ENCODE measurements around the gene VPS45. TPM values are rescaled to one million over a fixed set of nuclear protein-coding genes. Genes with fewer than 3 reads are reported as not detected.

VPS45 gene
- total and polyA plus RNA-seq, 2 of the 8 experiments (the other 6 are each of a cell fraction or from before 2014, with no cell fraction given) = 19.1 to 27.6 TPM

DNA sequence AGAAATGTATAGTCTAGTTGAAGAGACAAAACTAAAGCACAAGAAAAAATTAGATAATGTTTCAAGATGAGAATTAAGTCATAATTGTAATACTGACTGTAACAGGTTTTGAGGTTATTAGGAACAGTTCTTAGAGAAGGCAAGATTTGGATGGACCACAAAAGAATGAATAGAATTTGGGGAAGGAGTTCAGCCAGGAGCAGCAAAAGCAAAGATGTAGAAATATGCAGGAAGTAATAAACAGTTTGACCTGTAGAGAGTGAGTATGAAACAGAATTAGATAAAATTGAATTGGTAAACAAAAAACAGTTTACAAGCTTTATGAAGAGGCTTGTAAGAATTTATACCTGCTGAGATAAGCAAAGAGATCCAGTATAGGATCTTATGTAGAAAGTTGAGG, 16.3 kb downstream of the VPS45 start:
- H3K56ac ChIP-seq (replicated peaks; ENCODE audit: insufficient read length, low read depth, low read length) = no peak overlapping the region
- CTCF ChIA-PET (ENCODE audit: partially characterized antibody) = interaction anchor here (0.8 kb wide), 1 partner anchor 82 kb away, joined by 4 read pairs; no protein-coding TSS in a partner anchor
- FAIRE-seq = no peak
- TF ChIP-seq HDAC6 (IDR thresholded peaks at IDR 0.05; ENCODE audit: low read depth, low read length) = no peak
- no peak for TF ChIP-seq YY1 (IDR thresholded peaks at IDR 0.05; ENCODE audit: low read depth, low read length)
- TF ChIP-seq, protein P1, sequence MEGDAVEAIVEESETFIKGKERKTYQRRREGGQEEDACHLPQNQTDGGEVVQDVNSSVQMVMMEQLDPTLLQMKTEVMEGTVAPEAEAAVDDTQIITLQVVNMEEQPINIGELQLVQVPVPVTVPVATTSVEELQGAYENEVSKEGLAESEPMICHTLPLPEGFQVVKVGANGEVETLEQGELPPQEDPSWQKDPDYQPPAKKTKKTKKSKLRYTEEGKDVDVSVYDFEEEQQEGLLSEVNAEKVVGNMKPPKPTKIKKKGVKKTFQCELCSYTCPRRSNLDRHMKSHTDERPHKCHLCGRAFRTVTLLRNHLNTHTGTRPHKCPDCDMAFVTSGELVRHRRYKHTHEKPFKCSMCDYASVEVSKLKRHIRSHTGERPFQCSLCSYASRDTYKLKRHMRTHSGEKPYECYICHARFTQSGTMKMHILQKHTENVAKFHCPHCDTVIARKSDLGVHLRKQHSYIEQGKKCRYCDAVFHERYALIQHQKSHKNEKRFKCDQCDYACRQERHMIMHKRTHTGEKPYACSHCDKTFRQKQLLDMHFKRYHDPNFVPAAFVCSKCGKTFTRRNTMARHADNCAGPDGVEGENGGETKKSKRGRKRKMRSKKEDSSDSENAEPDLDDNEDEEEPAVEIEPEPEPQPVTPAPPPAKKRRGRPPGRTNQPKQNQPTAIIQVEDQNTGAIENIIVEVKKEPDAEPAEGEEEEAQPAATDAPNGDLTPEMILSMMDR (IDR thresholded peaks at IDR 0.05; ENCODE audit: control extremely low read depth in 1 of 3, insufficient read depth in 1 of 3, low read depth in 1 of 3, low read length in 3 of 3) = no peak
- TF ChIP-seq CBX8 (IDR thresholded peaks at IDR 0.05; ENCODE audit: borderline replicate concordance, low read depth, low read length) = no peak
- TF ChIP-seq KDM1A (IDR thresholded peaks at IDR 0.05; ENCODE audit: borderline replicate concordance, low read length) = no peak
- TF ChIP-seq KDM5A (IDR thresholded peaks at IDR 0.05; ENCODE audit: low read length) = no peak
- no peak for TF ChIP-seq TCF12 (IDR thresholded peaks at IDR 0.05; ENCODE audit: low read depth, low read length)
- no peak for TF ChIP-seq RFX5 (IDR thresholded peaks at IDR 0.05; ENCODE audit: borderline replicate concordance, low read depth, low read length)
- no peak for TF ChIP-seq POLR2A (IDR thresholded peaks at IDR 0.05; ENCODE audit: control extremely low read depth in 1 of 2, low read depth in 2 of 2, low read length in 2 of 2)
- TF ChIP-seq, protein P2, sequence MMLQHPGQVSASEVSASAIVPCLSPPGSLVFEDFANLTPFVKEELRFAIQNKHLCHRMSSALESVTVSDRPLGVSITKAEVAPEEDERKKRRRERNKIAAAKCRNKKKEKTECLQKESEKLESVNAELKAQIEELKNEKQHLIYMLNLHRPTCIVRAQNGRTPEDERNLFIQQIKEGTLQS (IDR thresholded peaks at IDR 0.05; ENCODE audit: insufficient read depth, low read depth, low read length) = no peak
- TF ChIP-seq PHF8 (conservative IDR thresholded peaks at IDR 0.05; ENCODE audit: low read depth, low read length) = no peak
- TF ChIP-seq JUN (IDR thresholded peaks at IDR 0.05; ENCODE audit: low read depth, low read length) = no peak

More for the DNA sequence above, 16.3 kb downstream of the VPS45 start:
- no peaks in the 10 kb centered on the region for H4K20me1 ChIP-seq (replicated peaks in 1 of 2; ENCODE audit: control insufficient read depth in 1 of 2, insufficient read depth in 2 of 2, low read length in 2 of 2)
- no peaks in the 10 kb centered on the region for H3K23me2 ChIP-seq (ENCODE audit: low read depth, low read length)
- no peak overlapping the region for H3K4me3 ChIP-seq (ENCODE audit: extremely low read depth in 1 of 4, insufficient read depth in 2 of 4, low read depth in 3 of 4, low read length in 4 of 4)
- no peak overlapping the region for H3K4me2 ChIP-seq (ENCODE audit: insufficient read depth in 1 of 2, low read depth in 2 of 2, low read length in 2 of 2)
- no peak overlapping the region for H3K14ac ChIP-seq (ENCODE audit: insufficient read length)
- H2AK5ac ChIP-seq (ENCODE audit: low read depth, low read length) = no peak overlapping the region
- H3K9me3 ChIP-seq (ENCODE audit: insufficient read depth in 2 of 2, low read depth in 1 of 2, low read length in 1 of 2) = no peaks in the 10 kb centered on the region
- H4K8ac ChIP-seq (ENCODE audit: extremely low read depth, insufficient read depth, low read length) = no peak overlapping the region
- no peak overlapping the region for H4K5ac ChIP-seq (ENCODE audit: insufficient read length, low read depth, low read length)
- H3K79me2 ChIP-seq (ENCODE audit: control insufficient read depth in 1 of 2, insufficient read depth in 2 of 2, low read length in 2 of 2) = no peaks in the 10 kb centered on the region
- no peak overlapping the region for H3K4ac ChIP-seq (replicated peaks; ENCODE audit: insufficient read length, low read depth, low read length)
- no peak overlapping the region for H2BK120ac ChIP-seq (replicated peaks; ENCODE audit: low read depth, low read length)
- H3K79me1 ChIP-seq (ENCODE audit: low read depth, low read length) = no peaks in the 10 kb centered on the region
- H2BK5ac ChIP-seq (ENCODE audit: low read depth, low read length) = no peak overlapping the region
- H3K18ac ChIP-seq (ENCODE audit: extremely low read depth, low read length) = no peak overlapping the region
- POLR2A ChIA-PET (ENCODE audit: partially characterized antibody) = no interaction called here
- H4K91ac ChIP-seq (replicated peaks; ENCODE audit: insufficient read length, low read length) = no peak overlapping the region
- H3K4me1 ChIP-seq (replicated peaks in 1 of 4; ENCODE audit: control insufficient read depth in 3 of 4, insufficient read depth in 4 of 4, low read length in 3 of 4) = no peaks in the 10 kb centered on the region
- H2AFZ ChIP-seq (ENCODE audit: low read length) = no peak overlapping the region
- no peak overlapping the region for H2BK12ac ChIP-seq (ENCODE audit: low read depth, low read length)
- no peak overlapping the region for H3K27ac ChIP-seq (ENCODE audit: low read depth, low read length)
- no peak overlapping the region for H2BK15ac ChIP-seq (ENCODE audit: low read length)
- H3K36me3 ChIP-seq (ENCODE audit: control insufficient read depth in 2 of 4, insufficient read depth in 4 of 4, low read length in 3 of 4) = peaks cover 3 to 28% (median 12%) of the 10 kb centered on the region in 4 experiments; a peak in 6 of 8 replicates
- H3K23ac ChIP-seq (ENCODE audit: insufficient read length) = no peak overlapping the region
- no peaks in the 10 kb centered on the region for H3K27me3 ChIP-seq (replicated peaks in 1 of 4; ENCODE audit: control insufficient read depth in 3 of 4, extremely low read depth in 1 of 4, insufficient read depth in 3 of 4, low read length in 3 of 4)
- no peak for DNase-seq (ENCODE audit: low read depth in 1 of 2, low spot score in 2 of 2)
- no peak overlapping the region for H2BK20ac ChIP-seq (ENCODE audit: low read length)
- H3K9ac ChIP-seq (replicated peaks in 1 of 4; ENCODE audit: extremely low read depth in 1 of 4, low read depth in 3 of 4, low read length in 3 of 4) = no peak overlapping the region

Measured in H1 (cell line).